Esophagus squamous epithelium (tissue), 4 donors: Measurements from ENCODE around the gene TARM1.
"Not testable (repeated sequence)": the region's sequence is repeated elsewhere in the genome, so short reads cannot be mapped to it uniquely, and the experiment has no call there.

Source experiments
- CTCF ChIP-seq, 6 experiments: fragments of 450-650 bp in 4 of 6; fragments of 200-600 bp in 2 of 6; sonication (generic) in 2 of 6; IDR thresholded peaks; one replicate each; pipeline ENCODE4 v1.5.1; 2016 to 2019; ENCODE audit warnings: antibody characterized with exemption in 6 of 6, mild to moderate bottlenecking in 4 of 6, moderate library complexity in 4 of 6
- POLR2A ChIP-seq, 4 donors: fragments of 450-650 bp; IDR thresholded peaks; one replicate each; pipeline ENCODE4 v1.6.1; 2017; ENCODE audit warnings: antibody characterized with exemption in 4 of 4, mild to moderate bottlenecking in 4 of 4, moderate library complexity in 3 of 4

- not testable (repeated sequence) for TF ChIP-seq CTCF, POLR2A (IDR thresholded peaks at IDR 0.05)
These were observed 14.9 kb upstream of the TARM1 start for GRCh38 chr19:54095859-54096616.
